GM21515 (cell line): Measurements from ENCODE around the gene ST6GAL2.

Source experiments
- ATAC-seq: cut with Tn5 transposase; IDR thresholded peaks from one replicate; pipeline ENCODE4 v1.9.1; 2021; ENCODE audit not compliant: unreplicated experiment

Gene ST6GAL2

GRCh38 chr2:106885971-106886915, at the start of gene ST6GAL2:
Gene ST6GAL2 (minus strand): TSS chr2:106886167. CDS start chr2:106843977, 42,190 bp downstream.
- ATAC-seq, result no peak

GRCh38 chr2:106932644-106933043, 46.7 kb upstream of the ST6GAL2 start:
- no peak for ATAC-seq

DNA sequence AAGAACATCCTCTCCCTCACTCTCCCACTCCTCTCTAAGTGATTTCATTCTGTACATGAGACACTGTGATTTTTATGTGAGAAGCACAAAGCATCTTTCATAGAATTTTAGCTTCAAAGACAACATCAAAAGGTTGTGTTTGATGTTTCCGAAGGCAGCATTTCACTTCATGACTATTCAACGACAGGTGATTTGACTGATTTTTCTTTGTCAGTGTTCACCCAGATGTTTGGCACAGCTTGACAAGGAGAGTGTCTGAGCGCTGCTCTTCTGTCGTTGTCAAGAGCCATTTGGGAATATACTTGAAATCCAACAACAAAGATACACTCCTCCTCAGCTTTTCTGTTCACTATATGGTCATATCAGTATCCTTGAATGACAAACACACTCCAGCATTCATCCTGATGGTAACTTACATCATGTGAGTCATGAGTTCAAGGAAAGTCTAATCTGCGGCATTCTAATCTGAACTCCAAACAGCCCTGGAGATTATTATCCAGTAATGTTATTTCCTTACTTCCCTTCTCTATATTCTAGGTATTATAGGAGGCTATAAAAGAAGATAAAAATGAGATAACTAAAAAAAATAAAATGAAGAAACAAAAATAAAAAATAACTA, 45.9 kb upstream of the ST6GAL2 start:
- ATAC-seq, result no peak

DNA sequence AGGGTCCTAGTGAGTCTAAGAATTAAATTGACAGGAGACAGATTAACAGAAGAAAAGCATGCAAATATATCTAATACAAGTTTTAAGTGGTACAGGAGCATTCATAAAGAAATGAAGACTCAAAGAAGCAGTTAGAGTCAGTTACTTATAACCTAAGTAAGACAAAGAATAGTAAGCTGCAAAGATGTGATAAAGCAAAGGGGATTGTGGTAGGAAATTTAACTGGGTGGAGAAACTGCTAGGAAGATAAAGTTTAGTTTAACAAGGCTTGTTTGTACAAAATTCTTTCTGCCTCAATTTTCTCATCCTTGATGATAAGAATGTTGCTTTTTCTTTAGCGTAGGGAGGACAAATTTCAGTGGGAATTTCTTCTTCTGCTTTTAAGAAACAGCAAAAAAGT, 35.5 kb upstream of the ST6GAL2 start:
- ATAC-seq, result no peak

DNA sequence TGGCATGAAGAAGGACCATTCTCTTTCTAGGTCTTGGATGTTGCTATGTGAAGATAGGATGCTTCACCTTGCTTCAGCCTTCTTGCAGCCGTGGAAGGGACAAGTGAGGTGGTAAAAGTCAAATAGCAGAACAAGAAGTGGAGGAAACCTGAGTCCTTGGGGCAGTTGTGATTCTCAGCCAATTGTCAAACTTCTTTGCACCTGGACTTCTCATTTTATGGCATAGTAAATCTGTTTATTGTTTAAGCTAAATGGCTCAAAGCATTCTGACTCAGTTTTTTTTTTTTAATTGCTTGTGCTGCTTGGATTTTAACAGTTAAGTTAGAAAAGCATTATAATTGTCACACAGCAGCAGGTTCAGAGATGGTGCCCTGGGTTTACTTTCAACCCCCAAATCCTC, 33.0 kb upstream of the ST6GAL2 start:
- ATAC-seq, result no peak

GRCh38 chr2:106904242-106904641, 18.3 kb upstream of the ST6GAL2 start:
- no peak for ATAC-seq

DNA sequence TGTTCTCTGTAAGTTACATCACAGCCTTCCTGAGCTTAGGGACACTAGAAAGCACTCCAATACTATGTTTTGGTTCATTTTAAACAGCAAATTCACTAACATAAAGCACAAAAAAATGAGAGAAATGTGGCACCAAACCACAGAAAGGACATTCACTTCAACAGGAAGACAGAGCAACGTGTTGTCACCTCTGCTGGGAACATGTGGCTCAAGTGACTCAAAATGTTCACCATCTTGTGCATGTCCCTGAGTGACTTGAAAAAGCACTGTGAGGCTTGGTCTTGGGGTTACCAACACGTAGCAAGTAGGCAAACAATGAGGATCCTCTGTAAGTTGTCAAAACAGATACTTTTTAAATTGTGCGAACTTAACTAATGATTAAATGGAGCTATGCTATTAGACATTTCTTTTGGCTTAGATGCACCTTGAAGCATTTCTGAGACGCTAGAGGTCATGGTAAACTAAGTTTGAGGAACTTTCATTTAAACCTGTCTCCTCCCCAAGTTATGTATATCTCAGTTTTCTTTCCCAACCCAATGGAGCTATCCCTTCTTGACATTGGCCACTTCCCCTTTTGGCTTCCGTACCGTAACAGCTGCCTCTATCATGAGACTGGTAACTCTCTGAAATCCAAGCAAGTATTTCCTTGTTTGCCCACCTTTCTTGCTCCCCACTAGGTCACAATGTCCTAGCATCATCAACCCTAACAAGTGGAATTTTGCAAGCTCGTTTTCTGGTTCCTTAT, 14.0 kb upstream of the ST6GAL2 start:
- no peak for ATAC-seq

DNA sequence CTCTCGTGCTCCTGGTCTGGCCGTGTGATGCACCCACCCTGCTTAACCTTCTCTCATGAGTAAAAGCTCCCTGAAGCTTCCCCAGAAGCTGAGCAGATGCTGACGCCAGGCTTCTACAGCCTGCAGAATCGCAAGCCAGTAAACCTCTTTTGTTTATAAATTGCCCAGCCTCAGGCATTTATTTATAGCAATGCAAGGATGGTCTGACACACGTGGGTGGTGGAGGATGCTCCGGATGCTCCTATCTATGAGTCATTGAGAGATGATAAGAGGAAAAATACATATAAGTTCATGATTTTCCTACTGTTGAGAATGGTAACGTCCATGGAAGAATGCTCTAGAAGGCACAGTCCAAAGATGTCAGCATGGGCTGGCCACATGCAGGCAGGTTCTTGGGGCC, 8.6 kb upstream of the ST6GAL2 start:
- ATAC-seq, result no peak

DNA sequence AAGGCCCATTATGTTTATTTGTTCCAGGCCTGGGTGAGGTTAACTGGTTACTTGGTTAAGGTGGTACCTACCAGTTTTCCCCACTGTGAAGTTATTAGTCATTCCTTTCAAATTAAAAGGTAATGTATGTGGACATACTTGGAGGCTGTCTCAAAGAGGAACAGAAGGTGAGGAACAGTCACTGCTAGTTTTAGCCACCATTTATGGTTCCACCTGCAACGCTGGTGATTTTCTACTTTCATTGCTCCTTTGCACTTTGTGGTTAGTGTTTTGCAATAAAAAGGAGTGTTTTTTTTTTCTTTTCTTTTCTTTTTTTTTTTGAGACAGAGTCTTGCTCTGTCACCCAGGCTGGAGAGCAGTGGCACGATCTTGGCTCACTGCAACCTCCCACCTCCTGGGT, 6.1 kb upstream of the ST6GAL2 start:
- ATAC-seq, result no peak

DNA sequence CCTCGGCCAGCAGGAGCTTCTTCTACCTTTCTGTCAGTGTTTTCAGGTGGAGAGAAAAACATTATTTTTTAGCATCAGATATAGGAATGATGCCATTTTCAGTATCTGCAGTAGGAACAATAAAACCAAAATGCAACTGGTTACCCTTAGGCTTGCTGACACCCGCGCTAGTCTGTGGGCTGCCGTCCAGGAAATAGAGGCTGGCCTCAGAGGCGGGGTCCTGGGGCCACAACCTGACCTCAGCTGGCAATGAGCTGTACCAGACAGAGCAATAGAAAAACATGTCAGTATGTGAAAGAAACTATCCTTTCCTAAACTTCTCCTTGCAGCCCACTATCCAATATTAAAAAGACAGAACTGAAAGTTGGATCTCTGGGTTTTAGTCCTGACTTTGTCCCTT, 4.6 kb upstream of the ST6GAL2 start:
- ATAC-seq, result no peak

DNA sequence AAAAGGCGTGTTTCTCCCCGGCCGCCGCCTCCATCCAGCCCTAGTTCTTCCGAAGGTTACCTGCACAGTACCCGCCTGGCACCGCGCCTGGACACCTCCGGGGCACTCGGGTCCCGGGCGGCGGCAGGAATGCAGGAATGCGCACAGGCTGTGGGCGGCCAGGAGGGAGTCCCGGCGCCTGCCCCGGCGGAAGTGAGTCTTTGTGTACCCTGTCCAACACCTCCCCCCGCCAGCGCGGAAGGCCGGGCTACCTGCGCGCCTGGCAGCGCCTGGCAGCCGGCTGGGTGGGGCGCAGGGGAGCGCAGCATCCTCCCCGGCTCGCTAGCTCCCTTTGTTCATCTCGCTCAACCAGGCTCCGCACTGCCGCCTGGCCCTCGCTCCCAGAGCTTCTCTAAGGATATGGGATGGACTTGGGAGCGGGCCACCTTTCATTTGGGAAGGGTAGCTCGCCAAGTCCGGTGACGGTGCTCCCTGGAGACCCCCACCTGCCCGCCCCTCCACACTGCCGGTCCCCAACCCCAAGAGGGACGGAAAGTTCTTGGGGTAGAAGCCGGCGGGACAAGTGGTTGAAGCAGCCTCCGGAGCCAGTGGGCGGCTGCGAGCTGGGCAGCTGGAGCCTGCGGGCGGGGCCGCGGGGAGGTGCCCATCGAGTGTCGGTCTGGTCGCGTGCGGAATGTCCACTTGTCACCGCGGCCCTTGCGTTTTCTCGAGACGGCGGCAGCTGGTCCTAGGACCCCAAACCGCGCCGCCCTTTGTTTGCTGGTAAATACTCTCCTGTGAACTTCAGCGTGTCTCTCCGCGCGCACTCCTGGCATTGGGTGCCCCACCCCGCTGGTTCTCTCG, 1.2 kb upstream of the ST6GAL2 start:
- ATAC-seq, result no peak

DNA sequence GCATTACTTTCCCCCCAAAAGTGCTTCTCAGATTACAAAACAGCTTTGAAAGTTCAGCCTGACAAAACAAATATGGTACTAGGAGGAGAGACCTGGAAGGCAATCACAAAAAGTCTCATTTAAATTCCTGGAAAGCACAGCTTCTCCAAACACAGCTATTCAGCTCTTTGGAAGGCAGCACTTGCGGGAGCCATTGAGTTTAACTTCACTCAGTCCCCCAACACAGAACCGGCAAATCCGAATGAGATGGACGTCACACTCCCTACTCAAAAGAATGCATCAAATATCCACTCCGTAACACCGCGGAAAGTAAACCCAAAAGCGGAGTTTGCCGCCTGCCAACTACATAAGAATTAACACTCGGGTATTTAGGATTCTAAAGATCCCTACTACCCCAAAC, 638 bp downstream of the ST6GAL2 start:
- no peak for ATAC-seq

DNA sequence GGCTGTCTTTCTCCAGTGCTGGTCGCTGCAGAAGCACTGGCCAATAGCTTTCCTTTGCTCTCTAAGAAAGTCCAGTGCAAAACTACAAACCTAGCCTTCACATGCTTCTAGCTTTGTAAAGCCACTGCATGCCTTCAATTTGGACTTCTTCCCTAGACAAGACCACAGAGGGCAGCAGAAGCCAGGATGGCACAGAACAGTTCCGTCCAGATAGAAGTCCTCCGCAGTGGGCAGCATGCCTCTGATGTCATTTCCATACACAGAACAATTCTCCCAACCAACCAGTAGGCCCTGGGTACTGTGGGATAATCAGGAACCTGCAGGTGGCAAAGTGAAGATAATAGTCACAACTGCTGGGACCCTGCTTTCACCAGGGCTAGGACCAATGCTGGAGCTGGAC, 3.3 kb downstream of the ST6GAL2 start:
- no peak for ATAC-seq

DNA sequence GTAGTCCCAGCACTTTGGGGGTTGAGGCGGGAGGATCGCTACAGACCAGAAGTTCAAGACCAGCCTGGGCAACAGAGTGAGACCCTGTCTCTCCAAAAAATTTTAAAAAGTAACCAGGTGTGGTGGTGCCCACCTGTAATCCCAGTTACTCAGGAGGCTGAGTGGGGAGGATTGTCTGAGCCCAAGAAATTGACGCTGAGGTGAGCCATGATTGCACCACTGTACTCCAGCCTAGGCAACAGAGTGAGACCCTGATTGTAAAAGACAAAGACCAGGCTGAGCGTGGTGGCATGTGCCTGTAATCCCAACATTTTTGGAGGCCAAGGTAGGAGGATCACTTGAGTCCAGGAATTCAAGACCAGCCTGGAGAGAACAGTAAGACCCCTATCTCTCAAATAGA, 7.8 kb downstream of the ST6GAL2 start:
- ATAC-seq, result no peak

- ATAC-seq, result no peak
Observed at GRCh38 chr2:106876699-106877098, 9.3 kb downstream of the ST6GAL2 start.

DNA sequence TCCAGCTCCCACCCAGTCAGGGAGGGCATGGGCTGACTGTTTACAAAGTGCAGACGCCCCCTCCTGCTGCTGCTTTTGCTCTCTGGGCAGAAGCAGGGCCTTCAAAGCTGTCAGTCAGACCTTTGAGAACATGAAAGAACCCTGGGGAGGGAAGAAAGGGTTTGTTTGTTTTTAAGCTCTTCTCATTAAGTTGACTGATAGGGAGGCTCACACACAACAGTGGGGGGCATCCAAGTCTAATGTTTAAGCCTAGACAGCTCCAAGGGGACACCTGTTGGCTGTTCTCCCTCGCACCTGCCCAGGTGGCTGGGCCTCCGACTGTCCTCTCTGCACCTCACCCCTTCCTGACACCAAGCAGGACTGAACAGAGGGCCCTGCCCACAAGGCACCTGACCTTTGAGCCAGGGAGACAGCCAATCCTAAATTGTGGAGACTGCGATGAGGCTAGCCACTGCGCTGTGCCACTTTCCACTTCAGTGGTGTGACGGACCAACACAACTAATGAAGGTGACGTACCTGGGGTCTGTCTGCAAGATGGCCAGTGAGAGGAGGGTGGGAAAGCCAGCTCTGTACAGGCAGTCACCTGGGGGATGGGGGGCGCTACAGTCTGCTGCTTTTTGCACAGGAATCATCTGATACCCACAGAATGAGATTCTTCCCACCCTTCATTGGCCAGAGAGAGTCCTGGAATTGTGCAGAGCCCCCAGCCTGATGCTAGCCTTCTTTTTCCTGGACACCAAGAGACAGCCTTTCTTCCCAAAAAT, 16.3 kb downstream of the ST6GAL2 start:
- ATAC-seq, result no peak

- no peak for ATAC-seq
Observed at GRCh38 chr2:106868275-106868674, 17.7 kb downstream of the ST6GAL2 start.

GRCh38 chr2:106867196-106867953, 18.6 kb downstream of the ST6GAL2 start:
- ATAC-seq, result no peak

DNA sequence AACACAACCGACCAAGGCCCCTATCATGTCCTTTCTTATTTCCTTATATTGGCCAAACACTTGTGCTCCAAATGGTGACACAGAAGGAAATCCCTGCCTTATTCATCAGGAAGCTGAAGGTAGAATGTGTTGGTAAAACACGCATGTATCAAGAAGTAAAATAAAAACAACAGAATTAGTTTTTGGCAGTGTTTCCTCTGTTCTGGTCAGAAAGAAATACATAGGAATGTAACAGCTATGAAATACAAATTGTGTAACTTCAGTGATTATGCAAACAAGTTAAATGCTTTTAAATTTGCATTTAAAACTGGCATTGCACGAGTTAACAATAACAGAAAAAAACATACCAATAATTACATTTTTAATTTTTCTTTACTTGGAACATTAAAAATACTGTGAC, 19.3 kb downstream of the ST6GAL2 start:
- ATAC-seq, result no peak
